MM.1S (cell line): ENCODE measurements around the gene TSPAN9.
"Not testable (repeated sequence)": the region's sequence is repeated elsewhere in the genome, so short reads cannot be mapped to it uniquely, and the experiment has no call there.

ENCODE experiments used
- DNase-seq: peaks from one replicate; pipeline ENCODE4 v3.0.0-alpha.2; 2015
- H2AFZ ChIP-seq: fragments of 300-600 bp; sonication (generic); 2 replicates; pipeline ENCODE4 v1.6.0; 2016; ENCODE audit warnings: antibody characterized with exemption, low read length
- H3F3A ChIP-seq: fragments of 300-600 bp; sonication (generic); 2 replicates; pipeline ENCODE4 v1.6.1; 2016; ENCODE audit warnings: mild to moderate bottlenecking, antibody characterized with exemption, low read length, moderate library complexity, mixed read lengths; ENCODE audit not compliant: insufficient read depth
- H3K27ac ChIP-seq: fragments of 300-600 bp; sonication (generic); 2 replicates; pipeline ENCODE4 v1.5.1; 2016; ENCODE audit warnings: mild to moderate bottlenecking, low read length
- H3K27me3 ChIP-seq: fragments of 300-600 bp; sonication (generic); replicated peaks from 2 replicates; pipeline ENCODE4 v1.6.0; 2016; ENCODE audit warnings: low read length; ENCODE audit not compliant: insufficient read depth
- H3K36me3 ChIP-seq: fragments of 300-600 bp; sonication (generic); replicated peaks from 2 replicates; pipeline ENCODE4 v1.6.1; 2016; ENCODE audit warnings: mild to moderate bottlenecking, low read length, mixed read lengths; ENCODE audit not compliant: insufficient read depth
- H3K4me1 ChIP-seq: fragments of 300-600 bp; sonication (generic); 2 replicates; pipeline ENCODE4 v1.6.1; 2016; ENCODE audit warnings: low read length, mixed read lengths
- H3K4me2 ChIP-seq: fragments of 300-600 bp; sonication (generic); 2 replicates; pipeline ENCODE4 v1.6.0; 2016; ENCODE audit warnings: low read depth, low read length
- H3K4me3 ChIP-seq: fragments of 300-600 bp; sonication (generic); 2 replicates; pipeline ENCODE4 v1.5.1; 2016; ENCODE audit warnings: low read length, mixed read lengths
- H3K79me2 ChIP-seq: fragments of 300-600 bp; sonication (generic); 2 replicates; pipeline ENCODE4 v1.6.1; 2016; ENCODE audit warnings: mixed run types, low read length, mixed read lengths
- H3K9ac ChIP-seq: fragments of 300-600 bp; sonication (generic); 2 replicates; pipeline ENCODE4 v1.6.1; 2016; ENCODE audit warnings: low read length, mixed read lengths
- H3K9me2 ChIP-seq: fragments of 300-600 bp; sonication (generic); replicated peaks from 2 replicates; pipeline ENCODE4 v1.6.1; 2016; ENCODE audit warnings: mild to moderate bottlenecking, low read length, mixed read lengths; ENCODE audit not compliant: insufficient read depth
- H3K9me3 ChIP-seq: fragments of 300-600 bp; sonication (generic); replicated peaks from 2 replicates; pipeline ENCODE4 v1.6.1; 2016; ENCODE audit warnings: mild to moderate bottlenecking, low read length, mixed read lengths; ENCODE audit not compliant: insufficient read depth
- H4K20me1 ChIP-seq: fragments of 300-600 bp; sonication (generic); 2 replicates; pipeline ENCODE4 v1.6.1; 2016; ENCODE audit warnings: mild to moderate bottlenecking, low read length, moderate library complexity, mixed read lengths; ENCODE audit not compliant: insufficient read depth
- EZH2 ChIP-seq: fragments of 300-600 bp; sonication (generic); optimal IDR thresholded peaks from 2 replicates; pipeline ENCODE3; 2017; ENCODE audit warnings: low read depth, mild to moderate bottlenecking, antibody characterized with exemption, low read length, mixed read lengths
- EZH2phosphoT487 ChIP-seq: fragments of 300-600 bp; sonication (generic); IDR thresholded peaks from 2 replicates; pipeline ENCODE4 v1.6.1; 2018; ENCODE audit warnings: antibody characterized with exemption, low read length
- TF ChIP-seq, protein P1 (sequence below): fragments of 300-600 bp; sonication (generic); IDR thresholded peaks from 2 replicates; pipeline ENCODE4 v1.5.1; 2016; ENCODE audit warnings: antibody characterized with exemption, low read length, mixed read lengths

TSPAN9 gene

DNA sequence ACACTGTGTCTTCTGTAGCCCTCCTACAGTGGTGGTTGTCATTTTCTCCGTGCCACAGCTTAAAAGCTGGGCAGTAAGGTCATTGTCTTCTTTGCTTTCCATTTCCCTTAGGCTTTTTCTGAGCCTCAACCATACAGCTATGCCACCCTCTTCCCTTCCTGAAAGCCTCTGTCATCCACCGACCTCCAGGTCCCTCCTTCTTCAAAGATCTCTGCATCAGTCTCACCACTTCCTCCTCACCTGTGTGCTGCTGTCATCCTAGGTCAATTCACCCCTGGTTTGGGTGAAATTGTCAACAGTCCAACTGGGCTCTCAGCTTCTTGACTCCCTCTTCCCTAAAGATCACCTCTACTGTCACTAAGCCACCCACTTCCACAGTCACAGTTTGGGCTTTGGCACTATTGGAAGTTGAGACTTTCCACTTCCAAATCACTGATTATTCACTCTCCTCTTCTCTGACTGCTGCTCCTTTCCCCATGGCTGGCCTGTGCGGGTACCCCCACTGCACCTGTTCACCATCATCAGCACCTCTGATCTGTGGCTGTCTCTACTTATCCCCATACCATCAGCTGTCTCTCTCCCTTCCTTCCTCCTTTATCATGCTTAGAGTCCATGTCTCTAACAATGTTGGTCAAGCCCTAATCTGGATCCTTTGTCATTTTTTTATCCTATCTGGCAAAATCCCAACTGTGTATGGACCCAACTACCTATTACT is 15.5 kb upstream of the TSPAN9 start:
- no peak overlapping the region for H3K4me2 ChIP-seq
- TF ChIP-seq EZH2phosphoT487 (no peak), EZH2 (no peak)
- TF ChIP-seq, protein P1, sequence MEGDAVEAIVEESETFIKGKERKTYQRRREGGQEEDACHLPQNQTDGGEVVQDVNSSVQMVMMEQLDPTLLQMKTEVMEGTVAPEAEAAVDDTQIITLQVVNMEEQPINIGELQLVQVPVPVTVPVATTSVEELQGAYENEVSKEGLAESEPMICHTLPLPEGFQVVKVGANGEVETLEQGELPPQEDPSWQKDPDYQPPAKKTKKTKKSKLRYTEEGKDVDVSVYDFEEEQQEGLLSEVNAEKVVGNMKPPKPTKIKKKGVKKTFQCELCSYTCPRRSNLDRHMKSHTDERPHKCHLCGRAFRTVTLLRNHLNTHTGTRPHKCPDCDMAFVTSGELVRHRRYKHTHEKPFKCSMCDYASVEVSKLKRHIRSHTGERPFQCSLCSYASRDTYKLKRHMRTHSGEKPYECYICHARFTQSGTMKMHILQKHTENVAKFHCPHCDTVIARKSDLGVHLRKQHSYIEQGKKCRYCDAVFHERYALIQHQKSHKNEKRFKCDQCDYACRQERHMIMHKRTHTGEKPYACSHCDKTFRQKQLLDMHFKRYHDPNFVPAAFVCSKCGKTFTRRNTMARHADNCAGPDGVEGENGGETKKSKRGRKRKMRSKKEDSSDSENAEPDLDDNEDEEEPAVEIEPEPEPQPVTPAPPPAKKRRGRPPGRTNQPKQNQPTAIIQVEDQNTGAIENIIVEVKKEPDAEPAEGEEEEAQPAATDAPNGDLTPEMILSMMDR, result no peak

DNA sequence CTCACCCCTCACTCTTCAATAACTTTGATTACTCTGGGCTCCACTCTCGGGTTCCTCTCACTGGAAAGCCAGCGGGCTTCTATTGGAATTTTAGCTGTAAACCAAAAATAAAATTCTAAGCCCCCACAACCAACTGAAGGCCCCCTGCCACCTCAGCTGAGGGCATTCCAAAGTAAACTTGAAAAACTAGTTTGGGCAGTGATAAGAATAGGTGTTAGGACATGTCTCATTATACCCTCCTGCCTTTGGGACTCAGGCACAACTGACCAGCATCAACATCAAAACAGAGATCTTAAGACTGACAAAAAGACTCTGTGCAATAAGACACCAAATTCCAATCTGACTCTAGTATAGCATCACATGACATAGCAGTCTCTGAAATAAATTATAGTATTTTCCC is 11.9 kb upstream of the TSPAN9 start:
- Histone ChIP-seq H3K27me3 (peaks cover 33% of the 10 kb centered on the region), H3K79me2 (no peaks in the 10 kb centered on the region), H3F3A (no peaks in the 10 kb centered on the region), H3K9me3 (no peaks in the 10 kb centered on the region), H3K9ac (no peak overlapping the region), H4K20me1 (no peaks in the 10 kb centered on the region), H3K36me3 (no peaks in the 10 kb centered on the region), H3K27ac (no peak overlapping the region), H3K4me2 (no peak overlapping the region), H3K9me2 (no peaks in the 10 kb centered on the region), H3K4me3 (no peak overlapping the region), H2AFZ (no peak overlapping the region), H3K4me1 (no peaks in the 10 kb centered on the region)
- no peak for DNase-seq
- TF ChIP-seq EZH2 (no peak), EZH2phosphoT487 (no peak)
- TF ChIP-seq, protein P1, result no peak

More for the DNA sequence above, 15.5 kb upstream of the TSPAN9 start:
- Histone ChIP-seq H3K27ac (no peak overlapping the region), H3K79me2 (no peaks in the 10 kb centered on the region), H2AFZ (no peak overlapping the region), H3F3A (no peaks in the 10 kb centered on the region), H3K9me3 (no peaks in the 10 kb centered on the region), H3K27me3 (peaks cover 21% of the 10 kb centered on the region), H3K9me2 (no peaks in the 10 kb centered on the region), H3K4me3 (no peak overlapping the region), H3K9ac (no peak overlapping the region), H4K20me1 (no peaks in the 10 kb centered on the region), H3K4me1 (no peaks in the 10 kb centered on the region), H3K36me3 (no peaks in the 10 kb centered on the region)
- DNase-seq, result no peak

DNA sequence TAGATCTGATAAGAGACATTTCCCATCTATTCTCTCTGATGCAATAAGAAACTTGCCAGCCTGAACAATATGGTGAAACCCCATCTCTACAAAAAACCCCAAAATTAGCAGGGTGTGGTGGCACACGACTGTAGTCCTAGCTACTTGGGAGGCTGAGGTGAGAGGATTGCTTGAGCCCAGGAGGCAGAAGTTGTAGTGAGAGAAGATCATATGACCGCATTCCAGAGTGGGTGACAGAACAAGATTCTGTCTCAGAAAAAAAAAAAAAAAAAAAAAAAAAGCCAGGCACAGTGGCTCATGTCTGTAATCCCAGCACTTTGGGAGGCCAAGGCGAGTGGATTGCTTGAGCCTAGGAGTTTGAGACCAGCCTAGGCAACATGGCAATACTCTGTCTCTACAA is 11.3 kb upstream of the TSPAN9 start:
- not testable (repeated sequence) for H3K36me3 ChIP-seq, H4K20me1 ChIP-seq, H3K4me1 ChIP-seq, H3K4me2 ChIP-seq, H3K79me2 ChIP-seq, H3K9ac ChIP-seq, H2AFZ ChIP-seq, H3F3A ChIP-seq, H3K27ac ChIP-seq, H3K9me3 ChIP-seq, DNase-seq, H3K9me2 ChIP-seq, H3K4me3 ChIP-seq
- peaks cover 35% of the 10 kb centered on the region for H3K27me3 ChIP-seq

DNA sequence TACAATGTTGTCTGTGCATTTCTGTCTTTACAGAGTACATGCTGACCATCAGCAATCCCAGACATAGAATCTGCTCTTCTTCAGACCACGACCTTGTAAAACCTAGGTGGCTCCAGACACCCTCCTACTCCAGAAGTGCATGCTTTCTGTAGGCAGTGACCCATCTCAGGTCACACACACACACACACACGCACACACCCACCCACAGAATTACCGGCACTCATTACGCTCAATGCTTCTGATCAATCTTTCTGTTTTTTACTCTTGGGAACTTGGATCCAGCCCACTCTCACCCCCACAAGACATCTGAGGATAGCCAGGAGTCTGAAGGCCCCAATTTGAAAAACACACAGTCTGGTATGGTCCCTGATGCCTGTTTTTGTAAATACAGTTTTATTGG is 7.5 kb upstream of the TSPAN9 start:
- no peaks in the 10 kb centered on the region for H4K20me1 ChIP-seq
- no peak for DNase-seq
- peaks cover 37% of the 10 kb centered on the region for H3K27me3 ChIP-seq
- no peaks in the 10 kb centered on the region for H3K36me3 ChIP-seq
- no peak overlapping the region for H3K9ac ChIP-seq
- no peaks in the 10 kb centered on the region for H3K79me2 ChIP-seq
- no peaks in the 10 kb centered on the region for H3K9me2 ChIP-seq
- no peak overlapping the region for H3K4me3 ChIP-seq
- H3K4me2 ChIP-seq, result no peak overlapping the region
- no peaks in the 10 kb centered on the region for H3K9me3 ChIP-seq
- H3K27ac ChIP-seq, result no peak overlapping the region
- TF ChIP-seq EZH2phosphoT487 (no peak), EZH2 (no peak)
- TF ChIP-seq, protein P1, result no peak
- no peaks in the 10 kb centered on the region for H3F3A ChIP-seq
- H2AFZ ChIP-seq, result no peak overlapping the region
- no peaks in the 10 kb centered on the region for H3K4me1 ChIP-seq
